GM21515 (cell line): Measurements from ENCODE around the gene KDF1.

Experiments
- ATAC-seq: cut with Tn5 transposase; IDR thresholded peaks from one replicate; pipeline ENCODE4 v1.9.1; 2021; ENCODE audit not compliant: unreplicated experiment

Gene KDF1

GRCh38 chr1:26959722-26960624, at the start of gene KDF1:
TSS of gene KDF1 (minus strand) at chr1:26960468. CDS start at chr1:26952380, 8,088 bp downstream.
- ATAC-seq, result no peak

DNA sequence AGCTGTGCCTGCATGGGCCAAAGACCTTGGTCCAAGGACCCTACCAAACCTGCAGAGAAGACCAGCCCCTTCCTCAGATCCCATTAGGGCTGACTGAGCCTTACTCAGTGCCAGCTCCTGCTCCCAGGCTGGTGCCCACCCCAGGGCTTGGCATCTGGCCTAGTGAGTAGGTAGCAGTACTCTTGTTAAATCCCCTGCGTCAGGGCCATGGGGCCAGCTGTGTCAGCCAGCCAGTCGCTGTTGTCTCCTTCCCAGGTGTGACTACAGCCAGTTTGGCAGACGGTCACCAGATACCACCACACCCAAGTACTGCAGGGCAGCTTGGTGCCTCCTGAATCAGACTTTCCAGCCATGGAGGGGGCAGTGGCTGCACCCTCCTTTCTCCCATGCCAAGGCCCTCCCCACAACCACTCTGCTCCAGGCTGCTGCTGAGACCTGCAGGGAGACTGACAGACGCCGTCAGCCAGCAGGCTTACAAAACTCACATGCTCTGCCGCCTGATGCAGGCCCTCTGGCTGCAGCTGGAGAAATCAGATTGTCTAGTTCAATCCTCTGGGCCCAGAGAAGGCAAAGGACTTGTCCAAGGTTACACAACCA, 49.4 kb upstream of the KDF1 start:
- no peak for ATAC-seq

DNA sequence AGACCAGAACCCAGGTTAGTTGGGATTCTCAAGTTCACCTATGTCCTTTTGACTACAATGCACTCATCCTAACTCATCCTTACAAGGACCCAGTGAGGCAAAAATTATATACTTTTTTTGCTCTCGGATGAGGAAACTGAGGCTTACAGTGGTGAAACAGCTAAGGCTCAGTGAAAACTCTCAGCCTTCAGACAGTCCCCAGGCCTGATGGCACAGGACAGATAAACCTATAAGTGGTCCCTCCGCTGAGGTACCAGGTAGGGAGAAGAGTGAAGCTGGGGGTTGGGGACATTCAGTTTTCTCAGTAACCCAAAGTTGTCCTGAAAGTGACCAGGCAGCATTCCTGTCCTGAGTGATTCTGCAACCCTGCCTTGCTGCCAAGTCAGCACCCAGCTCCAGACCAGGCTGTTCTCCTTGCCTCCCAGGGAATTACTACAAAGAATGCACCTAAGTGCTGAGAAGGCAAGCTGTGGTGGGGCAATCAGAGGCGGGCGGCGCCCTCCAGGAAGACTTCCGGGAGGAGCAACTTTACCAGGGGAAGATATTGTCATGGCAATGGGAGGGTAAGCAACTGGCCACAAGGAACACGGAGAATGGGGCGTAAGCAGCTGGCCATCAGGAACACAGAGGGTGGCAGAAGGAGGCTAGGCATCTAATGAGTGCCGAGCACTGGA, 47.8 kb upstream of the KDF1 start:
- ATAC-seq, result no peak

- ATAC-seq, result no peak
Measured at GRCh38 chr1:27006683-27007082, 46.4 kb upstream of the KDF1 start.

GRCh38 chr1:27005648-27006496, 45.6 kb upstream of the KDF1 start:
- ATAC-seq, result no peak

DNA sequence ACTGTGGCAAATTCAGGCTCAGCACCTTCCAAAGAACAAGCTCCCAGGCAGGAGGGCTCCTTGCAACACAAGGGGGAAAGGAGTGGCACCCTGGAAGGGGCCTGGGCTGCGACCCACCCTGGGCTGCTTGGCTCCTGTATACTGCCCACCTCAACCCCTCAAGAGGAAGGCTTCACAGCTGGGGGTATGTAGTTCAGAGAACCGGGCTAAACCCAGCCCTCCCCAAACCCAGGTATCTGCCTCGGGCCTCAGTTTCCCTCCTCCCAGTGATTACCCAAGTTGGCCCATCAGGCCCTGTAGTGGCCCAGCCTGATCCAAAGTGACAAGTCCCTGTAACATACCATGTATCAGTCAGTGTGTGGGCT, 44.9 kb upstream of the KDF1 start:
- no peak for ATAC-seq

- no peak for ATAC-seq
Measured at GRCh38 chr1:27004471-27005165, 44.4 kb upstream of the KDF1 start.

- no peak for ATAC-seq
Measured at GRCh38 chr1:27003745-27004470, 43.6 kb upstream of the KDF1 start.

DNA sequence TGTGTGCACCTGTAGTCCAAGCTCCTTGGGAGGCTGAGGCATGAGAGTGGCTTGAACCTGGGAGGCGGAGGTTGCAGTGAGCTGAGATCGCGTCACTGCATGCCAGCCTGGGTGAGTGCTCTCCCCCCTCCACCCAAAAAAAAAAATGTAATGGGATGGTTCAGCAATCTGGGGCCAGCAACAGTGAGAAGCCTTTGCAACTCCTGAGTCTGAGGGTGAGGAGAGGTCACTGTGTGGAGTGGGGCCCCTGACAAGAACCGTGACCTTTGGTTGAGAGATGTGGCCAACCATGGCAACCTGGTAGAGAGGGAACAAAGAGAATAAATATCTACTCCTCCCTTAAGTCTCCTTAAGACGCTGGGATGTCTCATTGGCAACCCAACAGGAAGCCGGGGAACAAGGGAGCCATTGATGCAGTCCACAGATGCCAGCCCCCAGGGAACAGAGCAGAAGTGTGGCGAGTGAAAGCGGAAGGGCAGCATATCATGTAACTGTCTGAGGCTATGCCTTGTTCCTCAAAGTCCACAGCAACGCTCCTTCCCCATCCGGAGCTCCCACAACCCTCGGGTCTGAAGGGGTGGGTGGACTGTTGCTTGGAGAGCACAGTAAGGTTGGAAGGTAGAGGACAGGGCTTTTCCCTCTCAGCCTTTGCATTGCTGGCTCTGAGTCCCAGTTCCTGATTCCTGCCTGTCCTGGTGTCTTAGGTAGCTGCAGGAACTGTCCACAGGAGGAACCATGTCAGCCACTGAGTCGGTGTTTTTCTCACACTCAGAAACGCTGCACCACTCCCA, 41.5 kb upstream of the KDF1 start:
- ATAC-seq, result no peak

GRCh38 chr1:27000817-27001460, 40.7 kb upstream of the KDF1 start:
- ATAC-seq, result no peak

GRCh38 chr1:27000090-27000816, 40.0 kb upstream of the KDF1 start:
- no peak for ATAC-seq

GRCh38 chr1:26999440-26999987, 39.2 kb upstream of the KDF1 start:
- ATAC-seq, result no peak

DNA sequence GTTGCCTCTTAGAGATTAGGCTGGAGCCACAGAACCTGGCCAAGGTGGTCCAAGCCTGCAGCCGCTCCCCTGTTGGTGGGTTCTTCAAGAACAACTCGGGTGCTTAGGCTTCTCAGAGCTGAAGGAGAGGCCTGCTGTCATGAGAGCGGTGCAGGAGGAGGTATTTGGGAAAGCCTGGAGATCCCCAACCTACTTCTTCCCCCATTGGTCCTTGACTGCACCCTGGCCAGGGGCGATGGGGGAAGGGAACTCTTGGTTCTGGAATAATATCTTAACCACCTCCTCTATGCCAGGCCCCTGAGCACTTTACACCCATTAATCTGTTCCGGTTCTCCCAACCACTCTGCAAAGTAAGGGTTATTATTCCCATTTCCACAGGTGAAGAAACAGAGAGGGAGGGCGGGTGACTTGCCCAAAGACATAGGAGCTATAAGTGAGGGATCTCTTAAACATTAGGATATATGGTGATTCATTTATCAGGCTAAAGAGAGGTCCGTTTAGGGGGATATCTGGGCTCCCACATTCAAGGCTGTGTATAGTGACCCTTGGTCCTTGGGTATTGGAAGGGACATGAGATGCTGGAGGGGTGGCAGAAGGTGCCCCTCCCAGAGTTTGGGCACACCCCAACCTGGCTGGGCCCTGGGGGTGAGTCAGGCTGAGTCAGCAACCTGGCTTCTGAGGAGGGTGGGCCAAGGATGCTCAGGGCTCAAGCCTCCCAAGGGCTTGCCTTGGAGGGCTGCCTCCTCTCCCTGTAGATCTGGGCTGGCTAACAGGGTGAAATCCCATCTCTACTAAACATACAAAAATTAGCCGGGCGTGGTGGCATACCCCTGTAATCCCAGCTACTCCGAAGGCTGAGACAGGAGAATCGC, 38.4 kb upstream of the KDF1 start:
- ATAC-seq, result no peak

- no peak for ATAC-seq
Measured at GRCh38 chr1:26996665-26997064, 36.4 kb upstream of the KDF1 start.

DNA sequence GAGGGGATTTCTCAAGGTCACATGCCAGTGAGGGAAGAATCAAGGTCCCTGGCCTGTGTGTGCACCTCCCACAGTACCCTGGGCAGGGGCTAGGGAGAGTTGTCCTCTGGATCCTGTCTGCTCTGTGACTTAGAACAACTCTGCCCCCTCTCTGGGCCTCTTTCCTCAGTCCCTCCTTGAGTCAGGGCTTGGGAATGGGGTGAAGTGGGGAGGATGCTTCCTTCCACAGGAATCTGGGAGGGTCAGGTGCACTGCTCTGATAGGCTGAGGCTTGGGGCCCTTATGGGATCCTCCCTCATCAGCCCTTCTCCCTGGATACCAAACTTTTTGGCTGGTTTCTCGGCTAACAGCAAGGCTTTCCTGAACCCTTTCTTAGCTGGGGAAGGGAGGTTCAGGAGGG, 35.8 kb upstream of the KDF1 start:
- no peak for ATAC-seq

- ATAC-seq, result no peak
Measured at GRCh38 chr1:26994787-26995517, 34.7 kb upstream of the KDF1 start.
